Activated CD8-positive, alpha-beta memory T cell treated with anti-CD3 and anti-CD28 coated beads, Interleukin-2, amount 50 U/mL, for 4 hours (primary cell): ENCODE measurements around the gene KRTAP5-6.

ENCODE experiments used
- DNase-seq: peaks from one replicate; pipeline ENCODE4 v3.0.0-alpha.2; 2020

Gene KRTAP5-6

GRCh38 chr11:1705126-1706052 is 8.4 kb downstream of the KRTAP5-6 start:
- DNase-seq = no peak

- no peak for DNase-seq
Observed at GRCh38 chr11:1706634-1707400, 9.8 kb downstream of the KRTAP5-6 start.

GRCh38 chr11:1707751-1708150 is 10.8 kb downstream of the KRTAP5-6 start:
- no peak for DNase-seq

GRCh38 chr11:1708716-1709115 is 11.7 kb downstream of the KRTAP5-6 start:
- DNase-seq = no peak

GRCh38 chr11:1714908-1715885 is 18.2 kb downstream of the KRTAP5-6 start:
- DNase-seq = no peak

GRCh38 chr11:1717745-1718144 is 20.8 kb downstream of the KRTAP5-6 start:
- DNase-seq = no peak

- DNase-seq = no peak
Observed at GRCh38 chr11:1718326-1718725, 21.3 kb downstream of the KRTAP5-6 start.

- no peak for DNase-seq
Observed at GRCh38 chr11:1719781-1720180, 22.8 kb downstream of the KRTAP5-6 start.

- DNase-seq = no peak
Observed at GRCh38 chr11:1727096-1727690, 30.2 kb downstream of the KRTAP5-6 start.

GRCh38 chr11:1727861-1728260 is 30.9 kb downstream of the KRTAP5-6 start:
- no peak for DNase-seq

- DNase-seq = no peak
Observed at GRCh38 chr11:1728301-1728700, 31.3 kb downstream of the KRTAP5-6 start.

- DNase-seq = no peak
Observed at GRCh38 chr11:1728931-1729691, 32.1 kb downstream of the KRTAP5-6 start.

GRCh38 chr11:1729692-1730011 is 32.7 kb downstream of the KRTAP5-6 start:
- DNase-seq = no peak

GRCh38 chr11:1730059-1730629 is 33.1 kb downstream of the KRTAP5-6 start:
- no peak for DNase-seq

GRCh38 chr11:1731451-1732059 is 34.6 kb downstream of the KRTAP5-6 start:
- no peak for DNase-seq

GRCh38 chr11:1732418-1733008 is 35.5 kb downstream of the KRTAP5-6 start:
- no peak for DNase-seq

GRCh38 chr11:1733009-1733715 is 36.2 kb downstream of the KRTAP5-6 start:
- DNase-seq = no peak

GRCh38 chr11:1733716-1734640 is 37.0 kb downstream of the KRTAP5-6 start:
- no peak for DNase-seq

GRCh38 chr11:1734641-1735081 is 37.7 kb downstream of the KRTAP5-6 start:
- DNase-seq = no peak
